Hepatocyte (in vitro differentiated cells): Measurements from ENCODE around the gene FIP1L1. TPM values are rescaled to one million over a fixed set of nuclear protein-coding genes. Genes with fewer than 3 reads are reported as not detected.

Source experiments
- DNase-seq: peaks from one replicate; pipeline ENCODE4 v3.0.0-alpha.2; 2016; ENCODE audit warnings: low spot score
- H2AFZ ChIP-seq: fragments of 200-600 bp; sonication (generic); 2 replicates; pipeline ENCODE4 v1.6.0; 2016; ENCODE audit warnings: antibody characterized with exemption, mild to moderate bottlenecking
- H3K27ac ChIP-seq: fragments of 200-600 bp; sonication (generic); 2 replicates; pipeline ENCODE4 v1.5.1; 2016; ENCODE audit warnings: mild to moderate bottlenecking
- H3K27me3 ChIP-seq: fragments of 200-600 bp; sonication (generic); 2 replicates; pipeline ENCODE4 v1.6.1; 2016
- H3K36me3 ChIP-seq: fragments of 200-600 bp; sonication (generic); replicated peaks from 2 replicates; pipeline ENCODE4 v1.5.1; 2016; ENCODE audit warnings: low read depth; ENCODE audit not compliant: insufficient read depth
- H3K4me1 ChIP-seq: fragments of 200-600 bp; sonication (generic); 2 replicates; pipeline ENCODE4 v1.5.1; 2016; ENCODE audit warnings: mild to moderate bottlenecking, moderate library complexity; ENCODE audit not compliant: insufficient read depth
- H3K4me2 ChIP-seq: fragments of 200-600 bp; sonication (generic); 2 replicates; pipeline ENCODE4 v1.6.0; 2016
- H3K4me3 ChIP-seq: fragments of 200-600 bp; sonication (generic); 2 replicates; pipeline ENCODE4 v1.5.1; 2016; ENCODE audit warnings: mild to moderate bottlenecking
- H3K79me2 ChIP-seq: fragments of 200-600 bp; sonication (generic); 2 replicates; pipeline ENCODE4 v1.6.0; 2017; ENCODE audit warnings: mild to moderate bottlenecking
- H3K9me2 ChIP-seq: fragments of 200-600 bp; sonication (generic); replicated peaks from 2 replicates; pipeline ENCODE4 v1.6.0; 2017; ENCODE audit warnings: mild to moderate bottlenecking; ENCODE audit not compliant: insufficient read depth
- H3K9me3 ChIP-seq: fragments of 200-600 bp; sonication (generic); 2 replicates; pipeline ENCODE4 v1.5.1; 2016; ENCODE audit warnings: low read depth, mild to moderate bottlenecking
- H4K20me1 ChIP-seq: fragments of 200-600 bp; sonication (generic); 2 replicates; pipeline ENCODE4 v1.6.0; 2016; ENCODE audit warnings: mild to moderate bottlenecking; ENCODE audit not compliant: insufficient read depth, poor library complexity, severe bottlenecking
- CTCF ChIP-seq: fragments of 200-600 bp; sonication (generic); IDR thresholded peaks from 2 replicates; pipeline ENCODE4 v1.5.1; 2016; ENCODE audit warnings: antibody characterized with exemption, mild to moderate bottlenecking; ENCODE audit not compliant: poor library complexity
- EZH2 ChIP-seq: fragments of 200-600 bp; sonication (generic); IDR thresholded peaks from 2 replicates; pipeline ENCODE4 v1.6.1; 2016; ENCODE audit warnings: antibody characterized with exemption, mild to moderate bottlenecking, borderline replicate concordance
- EZH2phosphoT487 ChIP-seq: fragments of 200-600 bp; sonication (generic); IDR thresholded peaks from one replicate; pipeline ENCODE4 v1.6.1; 2018; ENCODE audit warnings: antibody characterized with exemption, mild to moderate bottlenecking, low read depth, moderate library complexity; ENCODE audit not compliant: unreplicated experiment, severe bottlenecking
- WGBS: methylation state at CpG from one replicate; pipeline ENCODE4 v1.1.6; 2016; ENCODE audit warnings: low lambda C conversion rate; ENCODE audit errors: missing lambda C conversion rate; 5-methylcytosine and 5-hydroxymethylcytosine counted together
- polyA plus RNA-seq: library from polyadenylated mRNA; unstranded; fragments of >200 nt; fragmentation: Nextera tagmentation; extraction: Ambion mirVana; gene quantifications from 2 replicates; pipeline ENCODE4 v1.2.1, GENCODE V29; 2016
- total RNA-seq: library from RNA; depleted of rRNA; stranded (reverse); fragments of >200 nt; gene quantifications from 2 replicates; pipeline ENCODE4 v1.2.3, GENCODE V29; 2014

Gene FIP1L1
- total and polyA plus RNA-seq, 2 experiments from 2014 or later: 50.7 to 75.6 TPM

- H3K79me2 ChIP-seq: peaks cover 32% of the 10 kb centered on the region
- H3K4me3 ChIP-seq: peak within 1 kb of the TSS; percentile 77
- H3K27ac ChIP-seq: peak within 1 kb of the TSS; percentile 74
- no peaks in the 10 kb centered on the region for H3K9me2 ChIP-seq
- no peaks in the 10 kb centered on the region for H3K36me3 ChIP-seq
- H3K4me2 ChIP-seq: peak within 1 kb of the TSS; percentile 83
- H3K27me3 ChIP-seq: peaks cover 22% of the 10 kb centered on the region
- H3K4me1 ChIP-seq: peaks cover 3% of the 10 kb centered on the region
- DNase-seq: peak; percentile 97
- under 1% methylated on average over 51 of the region's 51 CpGs for WGBS
- no peaks in the 10 kb centered on the region for H4K20me1 ChIP-seq
- TF ChIP-seq EZH2phosphoT487 (no peak), EZH2 (no peak), CTCF (no peak)
- H2AFZ ChIP-seq: peak within 1 kb of the TSS; percentile 87
- no peaks in the 10 kb centered on the region for H3K9me3 ChIP-seq
Measured at GRCh38 chr4:53365486-53366300, 11.7 kb upstream of the FIP1L1 start, which contains the start of gene SCFD2. TSS of gene SCFD2 (minus strand) at chr4:53366061.

GRCh38 chr4:53366301-53366716 lies 11.1 kb upstream of the FIP1L1 start:
- TF ChIP-seq EZH2 (no peak), EZH2phosphoT487 (no peak), CTCF (no peak)
- 33% methylated on average over 8 of the region's 8 CpGs for WGBS
- peak overlapping the region; percentile 74 for H3K27ac ChIP-seq

GRCh38 chr4:53367721-53368120 lies 9.7 kb upstream of the FIP1L1 start:
- H3K36me3 ChIP-seq: no peaks in the 10 kb centered on the region
- H3K79me2 ChIP-seq: peaks cover 19% of the 10 kb centered on the region
- peaks cover 3% of the 10 kb centered on the region for H3K4me1 ChIP-seq
- 76% methylated on average over 2 of the region's 2 CpGs for WGBS
- no peak overlapping the region for H3K27ac ChIP-seq
- no peaks in the 10 kb centered on the region for H3K9me3 ChIP-seq
- no peak overlapping the region for H3K4me3 ChIP-seq
- no peak for DNase-seq
- no peak overlapping the region for H3K4me2 ChIP-seq
- no peaks in the 10 kb centered on the region for H3K9me2 ChIP-seq
- H3K27me3 ChIP-seq: peaks cover 22% of the 10 kb centered on the region
- no peak overlapping the region for H2AFZ ChIP-seq
- TF ChIP-seq EZH2phosphoT487: no peak
- TF ChIP-seq CTCF: no peak
- no peak for TF ChIP-seq EZH2
- H4K20me1 ChIP-seq: no peaks in the 10 kb centered on the region

More at GRCh38 chr4:53366301-53366716, 11.1 kb upstream of the FIP1L1 start:
- no peak for DNase-seq
- peak overlapping the region; percentile 74 for H3K4me2 ChIP-seq
- peaks cover 31% of the 10 kb centered on the region for H3K79me2 ChIP-seq
- H3K9me3 ChIP-seq: no peaks in the 10 kb centered on the region
- H3K27me3 ChIP-seq: peaks cover 22% of the 10 kb centered on the region
- H2AFZ ChIP-seq: peak overlapping the region; percentile 81
- H3K4me3 ChIP-seq: peak overlapping the region; percentile 30
- H3K4me1 ChIP-seq: peaks cover 3% of the 10 kb centered on the region
- H3K36me3 ChIP-seq: no peaks in the 10 kb centered on the region
- no peaks in the 10 kb centered on the region for H4K20me1 ChIP-seq
- H3K9me2 ChIP-seq: no peaks in the 10 kb centered on the region
